Erythroblast (primary cell): ENCODE measurements around the gene KCNK16.

Experiments
- DNase-seq, 2 experiments: peaks; one replicate each; lab custom pipeline; 2025; lab: John Stamatoyannopoulos, UW
- GATA1 ChIP-seq: IDR thresholded peaks from 2 replicates; pipeline ENCODE4 v1.6.1; 2011; ENCODE audit warnings: low read depth, mild to moderate bottlenecking, control low read depth, low read length, moderate library complexity
- POLR2A ChIP-seq: IDR thresholded peaks from 2 replicates; pipeline ENCODE4 v1.6.1; 2011; ENCODE audit warnings: mild to moderate bottlenecking, low read length

The KCNK16 gene

DNA sequence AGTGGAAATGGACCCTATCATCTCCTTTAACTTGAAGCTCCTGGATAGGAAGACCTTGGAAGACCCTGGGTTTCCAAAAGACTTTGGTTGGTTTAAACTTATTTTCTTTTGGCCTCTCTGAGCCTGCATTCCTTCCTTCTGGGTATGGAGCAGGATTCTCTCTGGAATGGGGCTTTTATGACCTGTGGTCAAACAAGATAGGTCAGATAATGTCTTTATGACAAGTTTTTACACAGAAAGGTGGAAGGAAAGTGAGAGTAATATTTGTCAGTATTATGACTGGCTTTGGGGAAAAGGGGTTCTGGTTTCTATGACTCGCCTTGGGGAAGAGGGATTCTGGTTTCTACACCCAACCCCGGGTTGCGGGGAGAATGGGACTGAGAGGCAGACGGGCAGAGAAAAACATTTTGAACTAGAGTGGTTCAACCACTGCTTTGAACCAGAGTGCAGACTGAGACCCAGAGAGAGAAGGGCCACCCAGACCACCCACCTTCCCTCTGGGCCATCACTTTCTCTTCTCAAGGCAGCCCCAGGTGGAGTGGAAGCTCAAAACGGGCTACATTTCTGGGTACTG is 55.6 kb downstream of the KCNK16 start:
- no peak for DNase-seq
- TF ChIP-seq GATA1: no peak
- no peak for TF ChIP-seq POLR2A

DNA sequence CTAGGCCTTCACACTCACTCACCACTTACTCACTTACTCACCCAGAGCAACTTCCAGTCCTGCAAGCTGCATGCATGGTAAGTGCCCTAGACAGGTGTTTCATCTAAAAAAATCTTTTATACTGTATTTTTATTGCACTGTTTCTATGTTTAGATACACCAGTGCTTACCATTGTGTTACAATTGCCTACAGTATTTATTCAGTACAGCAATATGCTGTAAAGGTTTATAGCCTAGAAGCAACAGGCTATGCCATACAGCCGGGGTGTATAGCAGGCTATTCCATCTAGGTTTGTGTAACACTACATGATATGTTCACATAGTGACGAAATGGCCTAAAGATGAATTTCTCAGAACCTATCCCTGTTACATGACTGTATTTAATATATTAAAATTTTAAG is 56.1 kb downstream of the KCNK16 start:
- TF ChIP-seq POLR2A (no peak), GATA1 (no peak)
- DNase-seq: no peak
